Measurements from ENCODE around the gene OSBPL10. TPM values are rescaled to one million over a fixed set of nuclear protein-coding genes. Genes with fewer than 3 reads are reported as not detected.

OSBPL10 gene
- total RNA-seq, 1 experiment from 2014 or later, result 8.3 TPM

DNA sequence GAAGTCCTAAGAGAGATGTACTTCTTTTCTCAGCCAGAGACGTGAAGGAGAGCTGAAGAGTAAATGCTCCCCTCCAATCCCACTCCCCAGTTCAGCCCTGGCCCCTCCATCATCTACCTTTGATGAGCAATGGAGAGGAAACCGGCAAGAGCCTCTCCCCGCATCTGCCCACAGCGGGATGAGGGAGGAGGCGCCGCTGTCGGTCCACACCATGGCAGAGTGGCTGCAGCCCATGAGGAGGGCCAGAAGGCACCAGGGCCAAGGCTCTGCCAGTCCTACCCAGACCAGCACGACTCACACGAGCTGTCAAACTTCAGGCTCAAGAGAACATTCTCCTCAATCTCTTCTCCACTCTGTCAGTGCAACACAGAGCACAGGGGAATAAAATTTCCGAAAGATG lies 129.8 kb downstream of the OSBPL10 start:
- DNase-seq (ENCODE audit: low spot score), result no peak

DNA sequence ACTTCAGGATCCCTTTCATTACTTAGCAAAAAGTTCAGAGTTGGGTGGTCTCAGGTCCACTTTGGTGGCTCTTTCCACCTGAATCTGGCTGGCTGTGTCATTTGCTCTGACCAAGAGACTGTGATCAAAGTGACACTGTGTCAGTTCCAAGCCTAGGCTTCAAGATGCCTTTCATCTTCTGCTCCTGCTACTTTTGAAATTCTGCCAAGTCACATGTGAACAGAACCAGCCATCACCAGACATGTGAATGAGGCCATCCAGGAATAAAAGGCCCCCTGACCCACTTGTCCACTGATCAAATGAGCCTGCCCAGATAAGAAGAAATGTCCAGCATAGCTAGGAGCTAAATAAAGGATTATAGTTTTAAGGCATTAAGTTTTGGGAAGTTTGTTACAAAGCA lies 132.2 kb downstream of the OSBPL10 start:
- no peak for DNase-seq (ENCODE audit: low spot score)

DNA sequence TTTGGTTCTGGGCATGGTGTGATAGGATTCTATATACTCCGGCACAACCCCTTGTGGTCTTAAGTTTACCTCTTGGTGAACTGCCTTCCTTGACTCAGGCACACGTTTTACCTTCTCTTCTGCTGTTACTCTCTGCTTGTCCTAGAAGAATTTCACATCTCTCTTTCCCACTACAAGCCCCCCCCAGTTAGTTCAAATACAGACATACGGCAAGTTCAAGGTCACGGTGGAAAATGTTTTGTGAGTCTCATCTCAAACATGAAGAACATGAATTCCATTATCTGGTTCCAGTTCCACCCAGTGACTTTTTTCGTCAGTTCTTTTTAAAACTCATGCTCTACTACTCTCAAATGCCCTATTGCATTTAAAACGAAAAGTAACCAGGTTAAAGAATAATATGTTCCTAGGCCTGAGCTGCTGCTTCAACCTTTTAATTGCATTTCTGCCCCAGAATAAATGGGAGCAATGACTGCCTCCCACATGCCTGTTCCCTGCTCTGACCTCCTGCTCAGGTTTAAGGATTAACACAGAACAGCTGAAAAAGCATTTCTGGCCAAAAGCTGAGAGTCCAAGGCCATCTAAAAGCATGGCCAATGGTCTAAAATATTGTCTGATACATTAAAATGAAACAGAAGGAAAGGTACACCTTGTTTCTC lies 132.8 kb downstream of the OSBPL10 start:
- no peak for DNase-seq (ENCODE audit: low spot score)

DNA sequence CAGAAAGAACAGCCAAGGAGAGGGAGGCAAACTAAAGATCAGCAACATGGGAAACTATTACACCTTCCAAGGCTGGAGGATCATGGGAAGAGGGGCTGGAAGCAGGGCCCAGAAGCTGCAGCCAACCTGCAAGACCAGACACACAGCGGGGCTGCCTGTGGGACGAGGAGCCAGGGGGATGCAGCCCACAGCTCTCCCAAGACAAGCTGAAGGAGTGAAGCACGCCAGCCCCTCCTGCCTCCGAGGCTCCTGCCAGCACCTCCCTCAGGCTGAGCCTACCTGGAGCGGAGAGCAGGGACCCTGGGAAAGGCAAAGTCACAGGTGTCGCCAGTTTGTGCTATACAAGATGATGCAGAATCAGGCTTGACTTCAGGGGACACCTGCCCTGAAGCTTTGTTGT lies 133.3 kb downstream of the OSBPL10 start:
- DNase-seq (ENCODE audit: low spot score), result no peak

DNA sequence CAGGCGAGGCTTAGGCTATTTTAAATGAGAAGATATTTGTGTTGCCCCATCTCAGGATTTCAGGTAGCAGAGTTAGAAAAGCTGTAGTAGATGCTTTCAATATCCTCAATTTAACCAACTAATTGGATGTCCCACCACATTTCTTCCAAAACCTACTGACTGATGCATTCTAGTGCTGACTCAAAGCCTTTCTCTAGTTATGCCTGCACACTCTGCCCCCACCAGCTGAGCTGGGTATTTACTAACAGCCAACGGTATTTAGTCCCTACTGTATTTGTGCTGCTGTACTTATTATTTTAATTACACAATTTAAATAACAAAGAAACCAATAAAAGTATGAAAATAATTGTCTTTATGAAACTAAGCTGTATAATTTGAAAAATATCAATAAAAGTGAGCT lies 139.5 kb downstream of the OSBPL10 start:
- DNase-seq (ENCODE audit: low spot score), result no peak

DNA sequence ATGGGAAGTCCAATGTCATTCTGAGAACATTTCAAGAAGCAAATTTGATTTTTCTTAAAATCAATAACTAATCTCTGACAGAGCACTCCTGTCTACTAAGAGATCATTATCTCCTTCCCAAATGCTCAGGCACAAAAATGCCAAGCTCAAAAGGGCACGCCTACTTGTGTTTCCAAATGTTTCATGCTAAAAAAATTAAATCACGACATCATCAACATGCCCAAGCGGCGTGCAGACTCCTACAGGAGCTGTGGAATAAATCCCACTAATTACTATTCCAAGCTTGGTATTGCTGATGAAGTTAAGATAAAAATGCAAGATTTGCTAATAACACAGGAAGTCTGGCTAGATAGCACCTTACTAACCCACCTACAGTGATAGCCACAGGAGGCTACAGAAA lies 140.8 kb downstream of the OSBPL10 start:
- DNase-seq (ENCODE audit: low spot score), result no peak

DNA sequence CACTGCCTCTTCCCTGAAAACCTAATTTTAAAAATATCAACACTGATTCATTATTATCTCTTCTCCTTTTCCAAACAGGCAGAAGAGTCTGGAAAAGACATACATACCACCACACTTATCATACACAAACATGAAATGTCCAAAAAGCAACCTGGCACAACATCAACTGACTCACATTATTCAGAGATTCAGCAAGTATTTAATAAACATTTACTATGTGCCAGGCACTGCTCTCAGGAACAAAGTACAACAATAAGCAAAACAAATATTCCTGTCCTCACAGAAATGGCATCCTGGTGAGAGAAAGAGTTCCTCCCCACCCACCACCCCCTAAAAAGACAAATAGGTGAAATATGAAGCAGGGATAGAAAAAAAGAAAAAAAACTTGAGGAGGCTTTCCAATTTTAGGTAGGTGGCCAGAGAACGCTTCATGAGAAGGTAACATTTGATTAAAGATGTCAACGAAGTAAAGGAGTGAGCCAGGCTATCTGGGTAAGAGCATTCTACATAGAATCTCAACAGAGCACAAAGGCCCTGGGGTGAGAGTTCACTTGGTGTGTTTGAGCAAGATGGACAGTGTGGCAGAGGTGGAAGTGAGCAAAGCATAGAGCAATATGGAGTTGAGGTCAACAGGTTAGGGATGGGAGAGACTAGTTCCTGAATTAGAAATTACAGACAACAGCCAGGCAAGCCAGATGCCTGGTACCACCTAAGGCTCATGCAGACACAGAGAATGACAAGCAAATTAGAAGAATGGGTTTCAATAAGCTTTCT lies 141.7 kb downstream of the OSBPL10 start:
- DNase-seq (ENCODE audit: low spot score), result no peak

DNA sequence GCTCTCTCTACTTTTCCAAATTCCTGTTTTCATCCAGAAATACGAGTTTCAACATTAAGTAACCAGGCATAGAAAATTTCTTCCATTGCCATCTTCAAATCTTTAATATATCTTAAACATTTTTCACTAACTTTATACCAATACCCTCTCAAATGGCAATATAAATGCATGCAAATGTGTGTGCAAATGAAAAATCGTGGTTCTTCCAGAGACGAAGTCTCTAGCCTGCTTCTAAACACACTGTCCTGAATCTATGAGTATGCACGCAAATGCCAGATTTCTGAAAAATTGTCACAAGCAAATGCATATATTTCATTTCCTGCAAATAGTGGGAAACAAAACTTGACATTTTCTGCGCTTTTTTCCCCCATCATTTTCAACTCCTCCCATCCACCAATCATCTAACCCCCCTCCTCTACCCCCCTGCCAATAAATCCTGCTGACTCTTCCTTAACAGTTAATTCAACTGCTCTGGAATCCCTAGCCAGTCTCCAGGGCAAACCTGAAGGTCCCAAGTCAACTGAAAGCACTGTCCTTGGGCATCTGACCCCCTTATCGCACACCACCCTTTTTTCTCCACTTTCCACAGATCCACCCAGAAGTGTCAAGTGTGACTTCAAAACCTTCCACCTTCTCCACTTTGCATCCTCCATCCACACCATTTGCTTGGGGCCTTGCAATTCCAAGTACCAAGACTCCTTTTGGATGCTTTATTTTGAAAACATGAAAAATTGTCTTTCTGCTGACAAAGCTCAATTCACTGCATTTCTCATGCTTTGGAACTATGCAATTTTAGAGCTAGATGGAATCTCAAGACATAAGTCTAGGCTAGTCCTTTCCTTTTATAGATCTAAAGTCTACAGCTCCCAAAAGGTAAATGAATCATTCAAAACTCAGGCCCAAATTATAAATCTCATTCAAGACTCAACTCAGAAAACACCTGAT lies 144.7 kb downstream of the OSBPL10 start:
- DNase-seq (ENCODE audit: low spot score), result no peak

DNA sequence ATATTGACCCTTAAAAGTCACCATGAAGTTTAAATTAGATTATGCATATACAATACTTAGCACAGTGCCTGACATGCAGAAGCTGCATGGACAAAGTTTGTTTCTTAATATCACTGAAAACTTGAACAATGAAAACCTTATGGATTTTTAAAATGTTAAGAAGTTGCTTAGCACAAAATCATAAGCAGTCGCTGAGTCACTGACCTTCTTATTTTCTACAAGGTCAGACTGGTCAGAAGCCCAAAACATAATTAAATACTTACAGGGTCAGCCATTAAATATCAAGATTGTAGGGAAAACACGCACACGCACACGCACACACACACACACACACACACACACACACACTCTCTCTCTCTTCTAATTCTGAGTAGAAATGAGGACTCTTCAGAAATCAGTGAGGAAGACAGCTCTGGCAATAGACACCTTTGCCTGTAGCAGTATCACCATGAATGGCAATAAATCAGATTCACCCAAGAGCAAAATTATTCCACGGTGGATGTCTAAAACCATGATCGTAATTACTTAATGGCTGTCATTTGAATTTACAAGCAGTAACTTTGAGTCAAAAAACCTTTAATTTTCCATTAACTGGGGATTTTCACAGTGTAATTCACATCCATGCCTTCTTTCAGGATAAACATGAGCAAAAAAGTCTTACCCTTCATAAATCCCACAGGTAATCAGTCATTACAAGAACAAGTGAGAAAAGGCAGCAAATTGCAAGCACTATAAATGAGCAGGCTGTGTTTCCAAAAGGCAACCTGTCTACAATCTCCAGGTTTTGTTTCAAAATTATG lies 147.5 kb downstream of the OSBPL10 start:
- no peak for DNase-seq (ENCODE audit: low spot score)

DNA sequence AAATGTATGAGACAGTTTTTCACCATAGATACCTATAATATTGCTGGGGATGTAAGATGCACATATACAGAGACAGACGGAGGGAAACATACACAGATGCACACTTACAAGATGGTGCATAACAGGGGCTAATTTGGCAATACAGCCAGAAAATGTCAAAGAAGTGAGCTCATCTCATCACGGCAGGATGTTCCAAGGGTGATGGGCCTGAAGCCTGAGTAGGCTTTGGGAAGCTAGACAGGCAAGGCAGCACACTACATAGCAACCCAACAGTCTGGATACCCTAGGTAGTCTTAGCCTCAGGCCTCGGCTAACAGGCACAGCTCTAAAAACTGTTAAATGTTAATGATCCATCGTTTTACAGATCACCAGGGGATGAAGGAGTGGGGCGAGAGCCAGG lies 148.5 kb downstream of the OSBPL10 start:
- no peak for DNase-seq (ENCODE audit: low spot score)

DNA sequence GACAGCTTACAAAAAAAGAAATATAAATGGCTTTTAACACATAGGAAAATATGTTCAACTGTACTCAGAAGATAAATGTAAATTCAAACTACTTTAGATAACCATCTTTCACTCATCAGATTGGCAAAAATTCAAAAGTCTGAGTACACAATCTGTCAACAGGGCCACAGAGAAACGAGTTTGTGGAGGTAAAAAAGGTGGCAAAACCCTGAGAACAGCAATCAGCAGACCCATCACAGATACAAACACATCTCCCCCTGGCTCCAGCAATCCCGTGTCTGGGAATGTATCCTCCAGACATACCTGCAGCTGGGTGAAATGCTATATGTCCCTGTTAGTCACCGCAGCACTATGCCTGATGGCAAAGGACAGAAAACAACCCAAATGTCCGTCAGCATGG lies 149.5 kb downstream of the OSBPL10 start:
- DNase-seq (ENCODE audit: low spot score), result no peak

DNA sequence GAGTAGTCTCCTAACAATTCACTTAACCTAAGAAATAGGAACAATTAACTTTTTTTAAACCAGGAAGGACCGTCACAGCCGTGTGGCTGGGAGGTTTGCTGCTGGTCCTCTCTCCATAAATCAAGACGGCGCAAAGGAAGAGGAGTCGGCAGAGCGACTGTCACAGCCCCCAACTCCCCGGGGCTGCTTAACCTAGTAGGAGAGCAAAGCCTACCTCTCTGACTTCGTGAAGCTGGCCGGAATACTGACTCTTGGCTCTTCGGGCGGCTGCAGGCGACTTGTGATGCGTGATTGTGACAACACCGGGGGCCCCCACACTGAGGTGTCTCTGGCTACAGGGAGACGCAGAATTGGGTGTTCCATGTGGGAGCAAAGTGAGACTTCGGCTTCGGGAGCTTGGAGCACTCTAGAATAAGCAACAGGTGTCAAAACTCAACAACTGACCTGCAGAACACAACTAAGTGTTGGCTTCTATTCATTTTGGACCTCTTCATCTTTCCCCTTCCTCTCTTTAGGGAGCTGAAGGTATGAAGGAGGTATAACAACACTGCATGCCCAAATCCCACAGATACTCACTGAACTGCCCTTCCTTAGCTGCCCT lies 151.1 kb downstream of the OSBPL10 start:
- no peak for DNase-seq (ENCODE audit: low spot score)

DNA sequence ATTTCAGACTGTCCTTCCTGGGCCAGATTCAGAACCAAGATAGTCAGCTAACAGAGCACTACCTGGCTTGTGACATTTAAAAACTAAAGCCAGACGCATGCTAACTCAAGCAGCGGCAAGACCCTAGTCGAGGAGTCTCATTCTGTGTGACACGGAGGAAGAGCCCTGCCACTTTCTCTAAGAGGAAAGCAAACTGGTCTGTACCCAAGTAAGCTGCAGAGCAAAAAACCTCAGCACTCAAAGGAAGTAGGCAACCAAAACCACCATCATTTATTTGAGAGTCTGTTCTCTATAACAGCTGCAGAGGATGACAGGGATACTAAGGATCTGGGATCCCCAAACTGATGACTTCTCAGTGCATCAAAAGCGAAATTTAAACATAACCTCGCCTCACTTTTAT lies 152.1 kb downstream of the OSBPL10 start:
- no peak for DNase-seq (ENCODE audit: low spot score)

DNA sequence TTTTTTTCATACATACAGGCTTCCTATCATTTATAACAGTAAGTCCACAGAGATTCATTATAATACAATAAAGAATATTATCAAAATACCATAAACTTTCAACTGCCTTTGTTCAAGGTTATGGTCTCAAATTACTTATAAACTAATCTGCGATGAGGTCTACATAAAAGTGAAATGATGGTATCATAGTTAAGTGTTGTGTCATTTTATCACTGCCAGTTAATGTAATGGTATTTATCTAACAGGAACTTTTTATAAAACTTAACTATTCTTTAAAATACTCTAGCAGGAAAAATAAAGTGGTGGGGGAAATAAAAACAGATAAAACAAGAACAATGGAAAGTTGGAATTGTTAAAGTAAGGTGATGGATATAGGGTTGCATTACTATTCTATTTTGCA lies 153.1 kb downstream of the OSBPL10 start:
- DNase-seq (ENCODE audit: low spot score), result no peak

DNA sequence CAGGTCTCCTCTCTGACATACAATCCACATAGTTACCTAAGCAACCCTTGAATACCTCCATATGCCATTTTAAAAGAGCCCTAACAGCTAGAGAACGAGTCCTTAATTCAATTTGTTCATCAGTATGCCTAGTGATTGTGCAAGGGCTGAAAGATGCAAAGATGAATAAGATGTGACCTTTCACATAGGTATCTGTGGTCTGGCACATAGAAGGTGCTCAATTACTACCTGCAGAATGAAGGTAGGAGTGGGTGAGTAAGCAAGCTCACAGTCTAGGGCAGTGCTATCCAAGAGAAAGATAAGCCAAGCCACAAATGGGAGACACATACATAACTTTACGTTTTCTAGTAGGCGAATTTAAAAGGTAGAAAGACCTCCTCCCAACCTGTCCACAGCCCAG lies 157.9 kb downstream of the OSBPL10 start:
- no peak for DNase-seq (ENCODE audit: low spot score)

DNA sequence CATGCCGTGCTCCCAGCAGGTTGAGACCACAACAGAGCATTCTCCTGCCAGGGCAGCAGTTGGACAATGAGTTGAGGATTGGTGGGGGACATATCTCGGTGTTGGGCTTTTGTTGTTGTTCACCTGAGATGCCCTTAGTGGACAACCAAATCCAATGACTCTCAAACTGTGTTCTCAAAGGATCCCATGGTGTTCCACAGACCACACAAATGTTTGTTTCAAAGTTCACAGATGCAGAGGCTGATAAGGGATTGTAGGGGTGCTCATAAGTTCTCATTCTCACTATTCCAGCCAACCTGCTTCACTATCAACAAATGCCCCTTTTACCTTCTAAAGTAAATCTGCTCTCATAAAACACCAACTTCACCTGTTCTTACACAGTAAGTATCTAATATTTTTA lies 159.9 kb downstream of the OSBPL10 start:
- no peak for DNase-seq (ENCODE audit: low spot score)

DNA sequence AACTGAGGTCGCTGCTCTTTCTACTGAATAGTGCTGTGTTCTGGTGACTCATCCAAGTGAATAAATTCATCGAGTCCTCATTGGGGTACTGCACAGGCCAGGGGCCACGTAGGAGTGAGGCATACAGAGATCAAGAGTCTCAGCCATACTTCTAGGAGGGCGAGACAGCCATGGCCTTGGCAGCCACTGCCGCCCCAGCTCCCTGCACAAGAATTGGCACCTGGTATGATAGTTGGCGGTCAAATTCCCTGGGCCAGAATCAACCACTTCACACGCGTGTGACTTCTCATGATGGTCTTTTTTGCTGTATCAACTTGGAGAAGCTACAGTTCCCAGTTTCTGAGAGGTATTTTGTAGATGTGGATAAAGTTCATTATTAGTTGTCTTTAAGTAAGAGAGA lies 161.6 kb downstream of the OSBPL10 start:
- DNase-seq (ENCODE audit: low spot score), result no peak

DNA sequence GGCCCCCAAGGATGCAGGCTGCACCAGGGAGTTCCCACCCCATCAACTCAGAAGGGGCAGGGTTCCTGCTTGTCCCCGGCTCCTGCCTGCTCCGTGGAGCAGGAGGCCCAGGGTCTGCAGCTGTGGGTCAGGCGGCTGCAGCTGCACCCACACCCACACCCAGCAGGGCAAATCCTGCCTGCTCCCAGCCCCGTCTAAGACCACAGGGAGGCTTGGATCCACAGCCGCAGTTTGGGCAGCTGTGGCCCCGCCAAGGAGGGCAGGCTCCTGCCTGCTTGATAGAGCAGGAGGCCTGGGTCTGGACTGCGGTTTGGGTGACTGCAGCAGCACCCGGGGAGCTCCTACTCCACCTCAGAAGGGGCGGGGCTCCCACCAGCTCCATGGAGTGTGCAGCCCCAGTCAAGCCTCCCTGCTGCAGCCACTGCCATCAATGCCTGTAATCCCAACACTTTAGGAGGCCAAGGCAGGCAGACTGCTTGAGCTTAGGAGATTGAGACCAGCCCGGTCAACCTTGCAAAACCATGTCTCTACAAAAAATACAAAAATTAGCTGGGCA lies 163.6 kb downstream of the OSBPL10 start:
- DNase-seq (ENCODE audit: low spot score), result no peak

DNA sequence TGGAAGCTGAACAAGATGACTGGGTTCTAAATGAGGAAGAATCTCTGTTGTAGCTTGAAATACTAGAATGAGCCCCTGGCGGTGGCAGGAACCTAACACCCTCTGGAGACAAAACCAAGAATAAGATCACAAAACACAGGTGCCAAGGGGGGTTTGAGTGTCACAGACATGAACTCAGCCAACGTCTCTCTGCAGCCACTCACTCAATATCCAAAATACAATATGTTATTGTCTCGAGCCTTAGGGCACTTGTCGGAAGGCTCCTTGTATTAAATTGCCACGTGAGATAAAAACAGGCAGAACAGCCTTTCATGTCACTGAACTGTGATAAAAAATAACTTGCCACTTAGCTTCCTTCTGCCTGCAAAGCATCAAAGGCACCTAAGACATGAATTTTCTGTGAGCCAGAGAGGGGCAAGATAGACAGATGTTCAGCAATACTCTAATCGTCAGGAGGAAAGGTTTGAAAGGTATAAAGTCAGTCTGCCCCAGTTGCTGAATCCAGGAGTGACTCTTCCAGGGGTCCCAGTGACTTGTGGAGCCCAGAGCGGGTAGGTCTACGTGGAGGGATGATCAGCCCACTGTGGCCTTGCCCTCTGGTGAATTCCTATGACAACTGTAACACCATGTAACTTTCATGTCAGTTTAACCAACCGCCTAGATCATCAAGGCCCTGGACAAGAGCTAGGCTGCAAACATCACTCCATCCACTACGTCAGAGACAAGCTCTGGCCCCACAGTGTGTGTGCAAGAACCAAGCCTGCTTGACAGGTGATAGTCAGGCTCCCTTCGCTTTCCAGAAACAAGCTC lies 165.2 kb downstream of the OSBPL10 start:
- no peak for DNase-seq (ENCODE audit: low spot score)

DNA sequence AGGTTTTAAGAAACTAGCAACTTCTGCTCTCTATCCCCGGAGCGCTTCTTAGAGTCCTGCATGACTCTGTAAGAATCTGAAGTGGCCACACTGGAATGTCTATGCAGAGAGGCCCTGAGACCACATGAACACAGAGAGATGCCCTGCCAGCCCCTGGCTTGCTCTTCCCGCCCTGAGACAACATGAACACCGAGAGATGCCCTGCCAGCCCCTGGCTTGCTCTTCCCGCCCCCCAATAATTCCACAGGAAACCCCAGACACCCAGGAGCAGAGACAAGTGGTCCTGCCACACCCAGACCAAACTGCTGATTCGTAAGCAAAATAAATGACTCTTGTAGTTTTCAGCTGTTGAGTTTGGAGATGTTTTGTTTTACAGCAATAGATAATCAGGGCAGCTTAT lies 166.1 kb downstream of the OSBPL10 start:
- DNase-seq (ENCODE audit: low spot score), result no peak

Data from H4 (cell line).